ENCODE data around the gene HAX1. TPM values are rescaled to one million over a fixed set of nuclear protein-coding genes. Genes with fewer than 3 reads are reported as not detected.
"Not testable (repeated sequence)": the region's sequence is repeated elsewhere in the genome, so short reads cannot be mapped to it uniquely, and the experiment has no call there.

Gene HAX1
- polyA plus RNA-seq, 1 donor, result 73.5 TPM

- DNase-seq, result no peak
These were observed 652 bp downstream of the HAX1 start for GRCh38 chr1:154272999-154273563.

- DNase-seq, result no peak
These were observed 4.4 kb downstream of the HAX1 start for GRCh38 chr1:154276797-154277196.

- not testable (repeated sequence) for DNase-seq
These were observed 15.2 kb downstream of the HAX1 start for GRCh38 chr1:154287591-154287990.

- DNase-seq, result no peak
These were observed 16.2 kb downstream of the HAX1 start for GRCh38 chr1:154288661-154289060.

GRCh38 chr1:154290921-154291320, 18.5 kb downstream of the HAX1 start:
- no peak for DNase-seq

- no peak for DNase-seq
These were observed 23.2 kb downstream of the HAX1 start for GRCh38 chr1:154295408-154296235.

GRCh38 chr1:154301582-154301981, 29.2 kb downstream of the HAX1 start:
- no peak for DNase-seq

GRCh38 chr1:154304664-154305337, 32.4 kb downstream of the HAX1 start:
- DNase-seq, result no peak

GRCh38 chr1:154306151-154306550, 33.7 kb downstream of the HAX1 start:
- DNase-seq, result no peak

- DNase-seq, result not testable (repeated sequence)
These were observed 35.3 kb downstream of the HAX1 start for GRCh38 chr1:154307670-154308270.

- DNase-seq, result not testable (repeated sequence)
These were observed 36.7 kb downstream of the HAX1 start for GRCh38 chr1:154309136-154309535.

- not testable (repeated sequence) for DNase-seq
These were observed 40.0 kb downstream of the HAX1 start for GRCh38 chr1:154312229-154313065.

- DNase-seq, result no peak
These were observed 40.6 kb downstream of the HAX1 start for GRCh38 chr1:154313066-154313356.

GRCh38 chr1:154314226-154314625, 41.8 kb downstream of the HAX1 start:
- DNase-seq, result not testable (repeated sequence)

GRCh38 chr1:154316704-154317103, 44.3 kb downstream of the HAX1 start:
- no peak for DNase-seq

- no peak for DNase-seq
These were observed 46.0 kb downstream of the HAX1 start for GRCh38 chr1:154318386-154318785.

GRCh38 chr1:154320882-154321608, 48.6 kb downstream of the HAX1 start, which contains the start of gene AQP10:
TSS of gene AQP10 (plus strand) at chr1:154321093. CDS start at chr1:154321156, 63 bp downstream.
- no peak for DNase-seq

GRCh38 chr1:154321609-154321934, 49.1 kb downstream of the HAX1 start:
- DNase-seq, result not testable (repeated sequence)

- no peak for DNase-seq
These were observed 51.1 kb downstream of the HAX1 start for GRCh38 chr1:154323493-154323892.

- no peak for DNase-seq
These were observed 51.8 kb downstream of the HAX1 start for GRCh38 chr1:154324241-154324640.

Data from left kidney (tissue), 2 donors.